H7 (cell line): ENCODE measurements around the gene IRF7. TPM values are rescaled to one million over a fixed set of nuclear protein-coding genes. Genes with fewer than 3 reads are reported as not detected.
"Not testable (repeated sequence)": the region's sequence is repeated elsewhere in the genome, so short reads cannot be mapped to it uniquely, and the experiment has no call there.

Source experiments
- DNase-seq: peaks from one replicate; pipeline ENCODE4 v3.0.0; 2012
- H3K27me3 ChIP-seq: 2 replicates; pipeline ENCODE4 v1.6.0; 2011; ENCODE audit warnings: mild to moderate bottlenecking, low read length; ENCODE audit not compliant: control insufficient read depth, insufficient read depth
- H3K36me3 ChIP-seq: replicated peaks from 2 replicates; pipeline ENCODE4 v1.5.1; 2011; ENCODE audit warnings: low read length; ENCODE audit not compliant: control insufficient read depth, insufficient read depth
- H3K4me3 ChIP-seq: 2 replicates; pipeline ENCODE4 v1.5.1; 2011; ENCODE audit warnings: low read depth, mild to moderate bottlenecking, control low read depth, low read length, moderate library complexity; ENCODE audit not compliant: insufficient read depth
- total RNA-seq: library from RNA; depleted of rRNA; stranded (reverse); fragments of >200 nt; shearing (Covaris generic); gene quantifications from 2 replicates; pipeline ENCODE4 v1.2.3, GENCODE V29; 2014

The IRF7 gene
- total RNA-seq, 1 experiment from 2014 or later, result 13.6 TPM

DNA sequence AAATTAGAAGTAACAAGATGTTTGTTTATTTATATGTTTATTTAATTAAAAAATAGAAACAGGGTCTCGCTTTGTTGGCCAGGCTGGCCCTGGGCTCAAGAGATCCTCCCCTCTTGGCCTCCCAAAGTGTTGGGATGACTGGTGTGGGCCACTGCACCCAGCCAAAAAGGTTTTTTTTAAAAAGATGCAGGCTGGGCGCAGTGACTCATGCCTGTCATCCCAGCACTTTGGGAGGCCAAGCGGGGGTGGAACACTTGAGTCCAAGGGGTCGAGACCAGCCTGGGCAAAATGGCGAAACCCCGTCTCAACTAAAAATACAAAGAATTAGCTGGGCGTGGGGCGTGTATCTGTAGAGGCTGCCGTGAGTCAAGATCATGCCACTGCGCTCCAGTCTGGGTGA is 34.7 kb upstream of the IRF7 start:
- DNase-seq, result no peak
- Histone ChIP-seq H3K4me3 (no peak overlapping the region), H3K36me3 (no peaks in the 10 kb centered on the region; the same call in none of the 2 replicates), H3K27me3 (no peaks in the 10 kb centered on the region)

DNA sequence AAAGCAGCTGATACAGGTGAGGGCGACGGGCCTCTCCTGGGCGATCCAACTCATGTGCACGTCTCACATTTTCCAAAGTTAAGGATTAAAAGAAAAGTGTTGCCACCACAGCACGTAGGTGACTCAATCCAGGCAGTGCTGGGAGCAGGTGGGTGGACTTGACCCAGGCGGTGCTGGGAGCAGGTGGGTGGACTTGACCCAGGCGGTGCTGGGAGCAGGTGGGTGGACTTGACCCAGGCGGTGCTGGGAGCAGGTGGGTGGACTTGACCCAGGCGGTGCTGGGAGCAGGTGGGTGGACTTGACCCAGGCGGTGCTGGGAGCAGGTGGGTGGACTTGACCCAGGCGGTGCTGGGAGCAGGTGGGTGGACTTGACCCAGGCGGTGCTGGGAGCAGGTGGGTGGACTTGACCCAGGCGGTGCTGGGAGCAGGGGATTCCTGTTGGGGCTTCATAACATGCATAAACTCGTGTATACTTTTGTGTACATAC is 32.0 kb upstream of the IRF7 start:
- H3K4me3 ChIP-seq, H3K27me3 ChIP-seq, H3K36me3 ChIP-seq, DNase-seq: not testable (repeated sequence)

DNA sequence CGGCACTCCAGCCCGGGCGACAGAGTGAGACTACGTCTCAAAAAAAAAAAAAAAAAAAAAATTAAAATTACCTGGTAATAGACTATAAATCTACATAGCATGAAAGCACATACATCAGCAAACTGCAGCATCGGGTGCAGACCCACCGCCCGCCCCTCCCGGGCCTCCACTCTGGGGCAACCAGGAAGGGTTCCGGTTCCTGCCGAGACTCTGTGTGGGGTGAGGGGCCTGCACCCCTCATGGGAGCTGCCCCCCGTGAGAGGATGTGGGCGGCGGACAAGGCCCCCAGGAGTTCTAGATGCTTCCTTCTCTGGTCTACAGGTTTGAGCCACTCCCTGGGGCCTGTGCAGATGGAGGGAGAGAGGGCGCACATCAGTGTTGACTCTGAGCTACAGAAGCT is 30.5 kb upstream of the IRF7 start:
- H3K36me3 ChIP-seq, result no peaks in the 10 kb centered on the region
- DNase-seq, result peak; percentile 55
- H3K27me3 ChIP-seq, result no peaks in the 10 kb centered on the region
- no peak overlapping the region for H3K4me3 ChIP-seq

DNA sequence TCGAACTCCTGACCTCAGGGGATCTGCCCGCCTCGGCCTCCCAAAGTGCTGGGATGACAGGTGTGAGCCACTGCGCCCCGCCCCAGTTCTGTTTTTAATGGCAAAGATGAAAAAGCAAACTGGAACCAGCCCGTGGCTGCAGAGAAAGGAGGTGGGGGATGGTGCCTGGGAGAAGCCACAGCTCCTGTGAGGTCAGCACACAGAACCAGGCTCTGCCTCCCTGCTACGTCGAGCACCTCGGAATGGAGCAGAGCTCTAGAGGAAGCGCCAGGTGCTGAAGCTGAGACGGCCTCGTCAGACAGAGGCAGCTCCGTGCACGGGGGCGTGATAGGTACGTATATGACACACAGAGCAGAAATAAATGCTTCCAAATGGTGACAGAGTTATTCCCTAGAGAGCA is 29.8 kb upstream of the IRF7 start:
- Histone ChIP-seq H3K27me3 (no peaks in the 10 kb centered on the region), H3K36me3 (no peaks in the 10 kb centered on the region), H3K4me3 (no peak overlapping the region)
- DNase-seq, result peak; percentile 50

DNA sequence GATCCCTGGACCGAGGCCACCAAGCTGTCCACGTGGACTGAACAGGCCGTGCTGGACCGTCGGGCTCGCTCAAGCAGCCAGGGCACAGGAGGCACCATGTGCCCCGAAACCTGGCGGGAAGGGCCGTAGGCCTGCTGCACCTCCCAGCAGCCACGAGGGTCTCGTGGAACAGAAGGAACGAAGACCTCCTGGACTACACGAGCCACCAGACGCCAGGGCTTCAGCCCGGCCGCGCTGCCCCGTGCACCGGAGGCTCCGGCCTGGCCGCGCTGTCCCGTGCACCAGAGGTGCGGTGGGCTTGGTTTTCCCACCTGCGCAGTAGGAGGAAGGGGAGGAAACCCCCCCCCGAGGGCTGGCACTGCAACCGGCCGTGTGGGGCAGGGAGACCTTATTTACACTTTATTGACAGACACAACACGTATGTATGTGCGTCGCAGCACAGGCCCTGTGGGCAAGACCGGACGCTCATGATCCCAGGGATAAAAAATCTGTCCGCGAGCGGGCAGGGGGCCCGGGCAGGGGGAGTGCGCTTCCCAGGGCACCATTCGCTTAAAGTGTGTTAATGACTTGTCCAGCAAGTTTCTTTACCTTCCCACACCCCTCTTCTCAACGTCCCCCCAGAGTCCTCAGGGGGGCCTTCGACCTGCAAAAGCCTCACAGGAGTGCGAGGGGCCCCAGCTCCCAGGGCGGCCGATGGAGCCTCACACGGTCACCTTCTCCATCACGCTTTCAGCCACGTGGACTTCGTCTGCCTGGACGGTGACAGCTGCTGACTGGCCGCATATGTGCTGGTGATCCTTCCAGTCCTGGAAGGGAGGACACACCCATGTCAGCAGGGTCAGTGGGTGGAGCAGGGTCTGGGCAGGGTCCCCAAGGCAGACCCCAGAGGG is 28.3 kb upstream of the IRF7 start:
- peak; percentile 52 for DNase-seq
- Histone ChIP-seq H3K36me3 (no peaks in the 10 kb centered on the region), H3K4me3 (no peak overlapping the region), H3K27me3 (peaks cover 5% of the 10 kb centered on the region; the same call in 1 of the 2 replicates)

DNA sequence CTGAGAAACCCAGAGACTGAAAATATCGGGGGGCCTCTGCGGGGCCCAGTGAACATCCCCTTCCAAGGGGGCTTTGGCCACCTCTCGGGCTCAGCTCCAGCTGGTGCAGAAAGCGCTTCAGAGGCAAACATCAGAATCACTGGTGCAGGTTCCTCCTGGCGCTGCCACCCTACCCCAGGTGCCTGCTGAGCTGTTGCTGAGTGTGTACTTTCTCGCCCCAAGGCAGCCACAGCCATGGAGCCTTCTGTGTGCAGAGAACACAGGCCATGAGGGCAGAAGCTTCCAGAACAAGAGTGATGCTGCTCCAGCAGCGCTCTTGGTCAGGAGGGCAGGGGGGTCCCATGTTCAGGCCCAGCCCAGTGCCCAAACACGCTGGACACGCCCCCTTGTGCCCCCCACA is 27.6 kb upstream of the IRF7 start:
- Histone ChIP-seq H3K27me3 (peaks cover 11% of the 10 kb centered on the region), H3K36me3 (no peaks in the 10 kb centered on the region), H3K4me3 (no peak overlapping the region)
- DNase-seq, result peak; percentile 51

DNA sequence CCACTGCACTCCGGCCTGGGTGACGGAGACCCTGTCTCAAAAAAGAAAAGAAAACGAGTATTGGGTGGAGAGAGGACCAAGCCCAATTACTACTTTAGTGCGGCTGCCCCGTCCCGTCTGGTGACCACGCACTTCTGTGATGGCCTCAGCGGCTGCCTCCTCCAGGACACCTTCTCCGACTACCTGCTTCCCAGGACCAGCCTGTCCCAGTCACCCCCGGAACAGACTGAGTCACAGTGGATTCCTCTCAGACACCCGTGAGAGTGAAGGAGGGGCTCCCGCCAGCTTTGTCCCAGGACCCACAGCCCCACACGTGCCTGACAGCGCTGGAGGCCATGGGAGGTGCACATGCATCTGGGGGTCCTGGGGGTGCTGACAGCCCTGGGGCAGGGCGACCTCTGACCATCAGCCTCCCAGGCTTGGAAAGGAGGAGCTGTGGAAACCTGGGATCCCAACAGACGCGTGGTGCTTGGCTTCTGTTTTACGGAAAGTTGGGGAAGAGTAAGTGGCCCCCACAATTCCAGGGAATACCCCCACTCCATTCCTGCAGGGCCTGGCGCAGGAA is 26.1 kb upstream of the IRF7 start:
- Histone ChIP-seq H3K27me3 (peaks cover 24% of the 10 kb centered on the region), H3K4me3 (no peak overlapping the region), H3K36me3 (no peaks in the 10 kb centered on the region)
- DNase-seq, result peak; percentile 64

DNA sequence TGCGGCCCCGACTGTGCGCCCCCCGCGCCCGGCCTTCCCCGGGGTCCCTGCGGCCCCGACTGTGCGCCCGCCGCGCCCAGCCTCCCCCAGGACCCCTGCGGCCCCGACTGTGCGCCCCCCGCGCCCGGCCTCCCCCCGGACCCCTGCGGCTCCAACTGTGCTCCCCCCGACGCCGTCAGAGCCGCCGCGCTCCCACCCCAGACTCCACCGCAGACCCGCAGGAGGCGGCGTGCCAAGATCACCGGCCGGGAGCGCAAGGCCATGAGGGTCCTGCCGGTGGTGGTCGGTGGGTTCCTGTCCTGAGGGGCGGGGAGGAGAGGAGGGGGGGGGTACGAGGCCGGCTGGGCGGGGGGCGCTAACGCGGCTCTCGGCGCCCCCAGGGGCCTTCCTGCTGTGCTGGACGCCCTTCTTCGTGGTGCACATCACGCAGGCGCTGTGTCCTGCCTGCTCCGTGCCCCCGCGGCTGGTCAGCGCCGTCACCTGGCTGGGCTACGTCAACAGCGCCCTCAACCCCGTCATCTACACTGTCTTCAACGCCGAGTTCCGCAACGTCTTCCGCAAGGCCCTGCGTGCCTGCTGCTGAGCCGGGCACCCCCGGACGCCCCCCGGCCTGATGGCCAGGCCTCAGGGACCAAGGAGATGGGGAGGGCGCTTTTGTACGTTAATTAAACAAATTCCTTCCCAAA is 24.4 kb upstream of the IRF7 start:
- DNase-seq, result peak; percentile 85
- Histone ChIP-seq H3K27me3 (peaks cover 33% of the 10 kb centered on the region), H3K36me3 (no peaks in the 10 kb centered on the region), H3K4me3 (no peak overlapping the region; the same call in 1 of the 2 replicates)

DNA sequence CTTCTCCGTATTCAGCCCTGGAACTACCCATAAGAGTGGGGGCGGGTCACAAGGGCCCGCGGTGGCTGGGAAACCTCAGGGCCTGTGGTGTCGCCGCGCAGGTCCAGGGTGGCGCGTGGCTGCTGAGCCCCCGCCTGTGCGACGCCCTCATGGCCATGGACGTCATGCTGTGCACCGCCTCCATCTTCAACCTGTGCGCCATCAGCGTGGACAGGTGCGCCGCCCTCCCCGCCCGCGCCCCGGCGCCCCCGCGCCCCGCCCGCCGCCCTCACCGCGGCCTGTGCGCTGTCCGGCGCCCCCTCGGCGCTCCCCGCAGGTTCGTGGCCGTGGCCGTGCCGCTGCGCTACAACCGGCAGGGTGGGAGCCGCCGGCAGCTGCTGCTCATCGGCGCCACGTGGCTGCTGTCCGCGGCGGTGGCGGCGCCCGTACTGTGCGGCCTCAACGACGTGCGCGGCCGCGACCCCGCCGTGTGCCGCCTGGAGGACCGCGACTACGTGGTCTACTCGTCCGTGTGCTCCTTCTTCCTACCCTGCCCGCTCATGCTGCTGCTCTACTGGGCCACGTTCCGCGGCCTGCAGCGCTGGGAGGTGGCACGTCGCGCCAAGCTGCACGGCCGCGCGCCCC is 23.7 kb upstream of the IRF7 start:
- Histone ChIP-seq H3K36me3 (no peaks in the 10 kb centered on the region), H3K27me3 (peaks cover 33% of the 10 kb centered on the region), H3K4me3 (peak overlapping the region; percentile 20; the same call in 1 of the 2 replicates)
- peak; percentile 83 for DNase-seq

DNA sequence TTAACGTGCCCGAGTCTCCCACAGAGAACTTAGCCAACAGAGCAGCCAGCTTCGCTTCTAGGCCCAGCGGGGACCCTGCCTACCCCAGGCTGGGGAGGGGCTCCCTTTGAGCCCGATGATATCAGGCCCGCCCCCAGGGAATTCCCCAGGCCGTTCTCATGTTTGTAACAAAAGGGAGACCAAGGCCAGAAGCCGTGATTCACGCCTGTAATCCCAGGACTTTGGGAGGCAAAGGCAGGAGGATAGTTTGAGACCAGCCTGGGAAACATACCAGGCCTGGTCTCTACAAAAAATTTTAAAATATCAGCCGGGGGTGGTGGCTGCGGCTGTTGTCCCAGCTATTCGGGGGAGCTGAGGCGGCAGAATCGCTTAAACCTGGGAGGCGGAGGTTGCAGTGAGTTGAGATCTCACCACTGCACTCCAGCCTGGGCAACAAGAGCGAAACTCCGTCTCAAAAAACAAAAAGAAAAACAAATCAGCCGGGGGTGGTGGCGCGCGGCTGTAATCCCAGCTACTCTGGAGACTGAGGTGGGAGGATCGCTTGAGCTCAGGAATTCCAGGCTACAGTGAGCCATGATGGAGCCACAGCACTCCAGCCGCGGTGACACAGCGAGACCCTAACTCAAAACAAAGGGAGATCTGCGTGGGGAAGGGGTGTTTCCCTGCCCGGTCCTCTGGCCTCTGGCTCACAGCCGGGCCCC is 23.0 kb upstream of the IRF7 start:
- DNase-seq, result peak; percentile 93
- H3K36me3 ChIP-seq, result no peaks in the 10 kb centered on the region
- H3K4me3 ChIP-seq, result peak overlapping the region; percentile 20; the same call in 1 of the 2 replicates
- H3K27me3 ChIP-seq, result peaks cover 33% of the 10 kb centered on the region

DNA sequence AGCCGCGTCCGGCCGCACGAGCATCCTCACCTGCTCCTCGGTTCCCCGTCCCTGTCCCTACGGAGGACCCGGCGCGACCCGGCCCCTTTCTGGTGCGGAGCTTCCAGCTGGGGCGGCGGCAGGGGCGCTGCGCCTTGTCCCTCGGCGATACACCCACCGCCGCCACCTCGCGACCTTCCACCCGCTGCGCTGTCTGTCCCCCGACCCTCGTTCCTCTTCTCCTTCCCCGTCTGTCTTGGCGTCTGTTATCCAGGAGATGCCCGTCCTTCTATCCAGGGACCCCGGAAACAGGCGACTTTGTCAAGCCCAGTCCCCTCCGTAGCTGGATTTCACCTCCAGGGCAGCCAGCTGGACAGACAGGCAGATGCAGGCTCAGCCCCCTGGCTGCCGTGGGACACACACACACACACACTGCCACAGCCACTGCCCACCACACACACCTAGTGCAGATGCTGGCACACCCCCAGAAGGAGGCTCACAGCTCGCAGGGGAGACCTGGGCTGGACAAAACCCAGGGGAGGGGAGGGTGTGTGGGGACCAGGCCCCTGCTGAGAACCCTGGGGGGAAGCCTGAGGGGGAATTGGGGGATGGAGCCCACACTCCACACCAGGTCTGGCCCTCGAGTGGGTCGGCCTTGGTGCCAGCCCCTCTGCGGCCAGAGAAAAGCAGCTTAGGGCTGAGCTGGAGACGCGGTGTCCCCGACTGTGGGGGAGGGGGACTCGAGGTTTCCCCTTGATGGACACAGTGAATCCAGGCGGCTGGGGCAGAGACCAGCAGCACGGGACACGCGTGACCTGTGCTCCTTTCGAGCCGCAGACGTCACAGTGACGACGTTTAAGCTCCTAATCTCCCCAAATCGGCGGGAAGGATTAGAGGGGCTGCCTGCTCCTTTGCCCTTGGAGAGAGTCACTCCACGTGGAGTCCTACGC is 22.1 kb upstream of the IRF7 start:
- Histone ChIP-seq H3K4me3 (peak overlapping the region; percentile 39), H3K27me3 (peaks cover 33% of the 10 kb centered on the region), H3K36me3 (no peaks in the 10 kb centered on the region)
- DNase-seq, result peak; percentile 79

DNA sequence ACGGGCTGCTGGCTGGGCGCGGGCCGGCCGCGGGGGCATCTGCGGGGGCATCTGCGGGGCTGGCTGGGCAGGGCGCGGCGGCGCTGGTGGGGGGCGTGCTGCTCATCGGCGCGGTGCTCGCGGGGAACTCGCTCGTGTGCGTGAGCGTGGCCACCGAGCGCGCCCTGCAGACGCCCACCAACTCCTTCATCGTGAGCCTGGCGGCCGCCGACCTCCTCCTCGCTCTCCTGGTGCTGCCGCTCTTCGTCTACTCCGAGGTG is 21.5 kb upstream of the IRF7 start:
- Histone ChIP-seq H3K27me3 (peaks cover 33% of the 10 kb centered on the region), H3K4me3 (peak overlapping the region; percentile 39), H3K36me3 (no peaks in the 10 kb centered on the region)
- no peak for DNase-seq

DNA sequence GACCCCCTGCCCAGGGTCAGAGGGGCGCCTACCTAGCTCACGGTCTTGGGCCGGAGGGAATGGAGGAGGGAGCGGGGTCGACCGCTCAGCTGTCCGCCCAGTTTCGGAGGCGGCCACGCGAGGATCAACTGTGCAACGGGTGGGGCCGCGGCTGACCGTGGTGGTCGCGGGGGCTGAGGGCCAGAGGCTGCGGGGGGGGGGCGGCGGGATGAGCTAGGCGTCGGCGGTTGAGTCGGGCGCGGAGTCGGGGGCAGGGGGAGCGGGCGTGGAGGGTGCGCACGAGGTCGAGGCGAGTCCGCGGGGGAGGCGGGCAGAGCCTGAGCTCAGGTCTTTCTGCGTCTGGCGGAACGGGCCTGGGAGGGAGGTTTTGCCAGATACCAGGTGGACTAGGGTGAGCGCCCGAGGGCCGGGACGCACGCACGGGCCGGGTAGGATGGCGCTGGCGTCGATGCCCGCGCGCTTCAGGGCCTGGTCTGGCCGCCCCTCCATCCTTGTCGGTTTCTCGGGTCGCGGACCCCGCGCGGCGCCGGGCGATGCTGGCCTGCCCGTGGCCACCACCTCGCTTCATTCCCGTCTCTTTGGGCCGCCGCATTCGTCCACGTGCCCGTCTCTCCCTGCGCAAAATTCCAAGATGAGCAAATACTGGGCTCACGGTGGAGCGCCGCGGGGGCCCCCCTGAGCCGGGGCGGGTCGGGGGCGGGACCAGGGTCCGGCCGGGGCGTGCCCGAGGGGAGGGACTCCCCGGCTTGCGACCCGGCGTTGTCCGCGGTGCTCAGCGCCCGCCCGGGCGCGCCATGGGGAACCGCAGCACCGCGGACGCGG is 21.0 kb upstream of the IRF7 start, which contains the start of gene DRD4:
DRD4 (plus strand) TSS at position 759 of the 822 bp plus-strand sequence; CDS start at position 795, 36 bp downstream.
- peak within 1 kb of the TSS; percentile 39 for H3K4me3 ChIP-seq
- peaks cover 33% of the 10 kb centered on the region for H3K27me3 ChIP-seq
- no peaks in the 10 kb centered on the region for H3K36me3 ChIP-seq
- peak; percentile 94 for DNase-seq
